Keratinocyte (primary cell): Measurements from ENCODE around the gene FER1L5. TPM values are rescaled to one million over a fixed set of nuclear protein-coding genes. Genes with fewer than 3 reads are reported as not detected.
A peak's percentile ranks its signal among the peaks of the same experiment; 100 is the strongest.

Experiments
- DNase-seq: peaks from one replicate; pipeline ENCODE4 v3.0.0-alpha.2; 2011; ENCODE audit warnings: low read depth, missing footprints, low spot score
- FAIRE-seq: peaks from 2 replicates; lab custom pipeline; 2011; peaks lifted over from hg19 to GRCh38; lab: Jason Lieb, UNC
- H2AFZ ChIP-seq: 2 replicates; pipeline ENCODE4 v1.6.0; 2012; ENCODE audit warnings: low read length, control low read depth, inconsistent platforms; ENCODE audit not compliant: control insufficient read depth
- H3K27ac ChIP-seq: 2 replicates; pipeline ENCODE4 v1.5.1; 2011; ENCODE audit warnings: low read length; ENCODE audit not compliant: control insufficient read depth, insufficient read depth
- H3K27me3 ChIP-seq: 3 replicates; pipeline ENCODE4 v1.6.0; 2011; ENCODE audit warnings: low read length; ENCODE audit not compliant: control insufficient read depth, insufficient read depth; ENCODE audit errors: extremely low read depth
- H3K36me3 ChIP-seq, 2 experiments: 2 replicates in 1 of 2; 3 replicates in 1 of 2; pipeline ENCODE4 v1.5.1; 2011; ENCODE audit warnings: low read length in 2 of 2, mild to moderate bottlenecking in 1 of 2; ENCODE audit not compliant: control insufficient read depth in 2 of 2, insufficient read depth in 2 of 2; ENCODE audit errors: extremely low read depth in 1 of 2
- H3K4me1 ChIP-seq: 3 replicates; pipeline ENCODE4 v1.5.1; 2011; ENCODE audit warnings: low read length; ENCODE audit not compliant: control insufficient read depth, insufficient read depth; ENCODE audit errors: extremely low read depth
- H3K4me2 ChIP-seq: 3 replicates; pipeline ENCODE4 v1.6.0; 2011; ENCODE audit warnings: low read depth, low read length; ENCODE audit not compliant: control insufficient read depth, insufficient read depth; ENCODE audit errors: extremely low read depth
- H3K4me3 ChIP-seq, 3 experiments: fragments of 200-600 bp in 1 of 3; sonication (generic) in 1 of 3; 2 replicates in 2 of 3; 3 replicates in 1 of 3; pipeline ENCODE4 v1.5.1; 2011 to 2016; ENCODE audit warnings: low read length in 3 of 3, mild to moderate bottlenecking in 3 of 3, control low read depth in 2 of 3, inconsistent platforms in 1 of 3, low read depth in 1 of 3, mixed read lengths in 1 of 3, mixed run types in 1 of 3, moderate library complexity in 1 of 3; ENCODE audit not compliant: control insufficient read depth in 2 of 3, insufficient read depth in 2 of 3; ENCODE audit errors: extremely low read depth in 1 of 3
- H3K79me2 ChIP-seq: 2 replicates; pipeline ENCODE4 v1.6.0; 2012; ENCODE audit warnings: low read length; ENCODE audit not compliant: control insufficient read depth, insufficient read depth
- H3K9ac ChIP-seq: 3 replicates; pipeline ENCODE4 v1.6.0; 2011; ENCODE audit warnings: low read length; ENCODE audit not compliant: control insufficient read depth, insufficient read depth; ENCODE audit errors: extremely low read depth
- H3K9me1 ChIP-seq: 3 replicates; pipeline ENCODE4 v1.6.0; 2011; ENCODE audit warnings: low read length; ENCODE audit not compliant: control insufficient read depth, insufficient read depth; ENCODE audit errors: extremely low read depth
- H3K9me3 ChIP-seq: 2 replicates; pipeline ENCODE4 v1.5.1; 2012; ENCODE audit warnings: low read depth, low read length; ENCODE audit not compliant: control insufficient read depth
- H4K20me1 ChIP-seq: 3 replicates; pipeline ENCODE4 v1.6.0; 2011; ENCODE audit warnings: low read length; ENCODE audit not compliant: control insufficient read depth, insufficient read depth; ENCODE audit errors: extremely low read depth
- CTCF ChIP-seq, 3 experiments: IDR thresholded peaks in 1 of 3; conservative IDR thresholded peaks in 1 of 3; optimal IDR thresholded peaks in 1 of 3; 2 replicates in 2 of 3; 3 replicates in 1 of 3; pipeline versions ENCODE3 to v1.5.1; 2011; ENCODE audit warnings: low read length in 3 of 3, mild to moderate bottlenecking in 3 of 3, moderate library complexity in 2 of 3, control low read depth in 1 of 3, inconsistent platforms in 1 of 3; ENCODE audit not compliant: insufficient read depth in 2 of 3; ENCODE audit errors: extremely low read depth in 1 of 3
- EZH2 ChIP-seq: IDR thresholded peaks from one replicate; pipeline ENCODE4 v1.6.1; 2012; ENCODE audit warnings: inconsistent platforms, mild to moderate bottlenecking, low read length, moderate library complexity
- dilution Hi-C: fragments of 300-500 bp; cut with MboI; formaldehyde crosslinking; loops from one replicate; pipeline ENCODE4 v1.7.0; 2020; ENCODE audit warnings: low sequenced_read_pairs; ENCODE audit not compliant: extremely low pct_ligation_motif_present
- polyA plus RNA-seq, 5 experiments: library from polyadenylated mRNA; depleted of rRNA in 3 of 5; stranded (reverse) in 3 of 5; stranded (forward) in 1 of 5; unstranded in 1 of 5; fragments of >200 nt; gene quantifications; 1 replicate in 1 of 5; 2 replicates in 3 of 5; 3 replicates in 1 of 5; pipeline versions ENCODE4 v1.2.1 to v1.2.3, GENCODE V29; 2011 to 2012; ENCODE audit warnings: missing spikeins in 2 of 5, low read depth in 1 of 5, low replicate concordance in 1 of 5

The FER1L5 gene
- polyA plus RNA-seq, 1 donor (not counting 4 experiments of a cell fraction or from before 2014, with no cell fraction given): 0.01 TPM

GRCh38 chr2:96637385-96638143 lies 5.0 kb upstream of the FER1L5 start:
- H3K9me1 ChIP-seq: peaks cover 2% of the 10 kb centered on the region
- H3K79me2 ChIP-seq: peaks cover 36% of the 10 kb centered on the region
- peak overlapping the region; percentile 93 for H3K9ac ChIP-seq
- no peaks in the 10 kb centered on the region for H4K20me1 ChIP-seq
- H3K4me3 ChIP-seq: peak overlapping the region; percentile 66 to 97 (median 81)
- peak overlapping the region; percentile 49 for H2AFZ ChIP-seq
- TF ChIP-seq EZH2 (no peak), CTCF (optimal IDR thresholded peaks at IDR 0.05 in 1 of 3, IDR thresholded peaks at IDR 0.05 in 1 of 3, conservative IDR thresholded peaks at IDR 0.05 in 1 of 3; ENCODE audit: extremely low read depth in 1 of 3, insufficient read depth in 2 of 3, low read length in 3 of 3) (no peak)
- DNase-seq: no peak
- peaks cover 6 to 7% of the 10 kb centered on the region in 2 experiments for H3K36me3 ChIP-seq
- H3K4me2 ChIP-seq: peak overlapping the region; percentile 88
- H3K27me3 ChIP-seq: no peaks in the 10 kb centered on the region
- H3K27ac ChIP-seq: peak overlapping the region; percentile 83
- H3K4me1 ChIP-seq: peaks cover 17% of the 10 kb centered on the region
- FAIRE-seq: no peak
- dilution Hi-C loops: no loop called here
- no peaks in the 10 kb centered on the region for H3K9me3 ChIP-seq

- H3K27ac ChIP-seq: peak within 1 kb of the TSS; percentile 83
- no peak for TF ChIP-seq EZH2
- no peak for TF ChIP-seq CTCF (optimal IDR thresholded peaks at IDR 0.05 in 1 of 3, IDR thresholded peaks at IDR 0.05 in 1 of 3, conservative IDR thresholded peaks at IDR 0.05 in 1 of 3; ENCODE audit: extremely low read depth in 1 of 3, insufficient read depth in 2 of 3, low read length in 3 of 3)
- DNase-seq (peak; percentile 23), FAIRE-seq (no peak)
- peaks cover 36% of the 10 kb centered on the region for H3K79me2 ChIP-seq
- H3K4me1 ChIP-seq: peaks cover 17% of the 10 kb centered on the region
- peak within 1 kb of the TSS; percentile 66 to 97 (median 81) for H3K4me3 ChIP-seq
- dilution Hi-C loops: no loop called here
- peaks cover 6 to 7% of the 10 kb centered on the region in 2 experiments for H3K36me3 ChIP-seq
- peaks cover 2% of the 10 kb centered on the region for H3K9me1 ChIP-seq
- H3K4me2 ChIP-seq: peak within 1 kb of the TSS; percentile 88
- no peaks in the 10 kb centered on the region for H3K9me3 ChIP-seq
- no peaks in the 10 kb centered on the region for H3K27me3 ChIP-seq
- peak within 1 kb of the TSS; percentile 93 for H3K9ac ChIP-seq
- H4K20me1 ChIP-seq: no peaks in the 10 kb centered on the region
- H2AFZ ChIP-seq: peak within 1 kb of the TSS; percentile 98
Observed at GRCh38 chr2:96638144-96639121, 4.1 kb upstream of the FER1L5 start, which contains the start of gene KANSL3. KANSL3 (minus strand) TSS chr2:96638312; CDS start chr2:96637135, 1,177 bp downstream.
